Stimulated activated CD4-positive, alpha-beta T cell treated with anti-CD3 and anti-CD28 coated beads, Interleukin-15, amount 100 ng/mL, for 48 hours (primary cell): Measurements from ENCODE around the gene PSMB11.

Experiments used
- DNase-seq, 2 donors: peaks; one replicate each; pipeline ENCODE4 v3.0.0-alpha.2; 2020; ENCODE audit warnings: low read depth in 2 of 2

The PSMB11 gene

DNA sequence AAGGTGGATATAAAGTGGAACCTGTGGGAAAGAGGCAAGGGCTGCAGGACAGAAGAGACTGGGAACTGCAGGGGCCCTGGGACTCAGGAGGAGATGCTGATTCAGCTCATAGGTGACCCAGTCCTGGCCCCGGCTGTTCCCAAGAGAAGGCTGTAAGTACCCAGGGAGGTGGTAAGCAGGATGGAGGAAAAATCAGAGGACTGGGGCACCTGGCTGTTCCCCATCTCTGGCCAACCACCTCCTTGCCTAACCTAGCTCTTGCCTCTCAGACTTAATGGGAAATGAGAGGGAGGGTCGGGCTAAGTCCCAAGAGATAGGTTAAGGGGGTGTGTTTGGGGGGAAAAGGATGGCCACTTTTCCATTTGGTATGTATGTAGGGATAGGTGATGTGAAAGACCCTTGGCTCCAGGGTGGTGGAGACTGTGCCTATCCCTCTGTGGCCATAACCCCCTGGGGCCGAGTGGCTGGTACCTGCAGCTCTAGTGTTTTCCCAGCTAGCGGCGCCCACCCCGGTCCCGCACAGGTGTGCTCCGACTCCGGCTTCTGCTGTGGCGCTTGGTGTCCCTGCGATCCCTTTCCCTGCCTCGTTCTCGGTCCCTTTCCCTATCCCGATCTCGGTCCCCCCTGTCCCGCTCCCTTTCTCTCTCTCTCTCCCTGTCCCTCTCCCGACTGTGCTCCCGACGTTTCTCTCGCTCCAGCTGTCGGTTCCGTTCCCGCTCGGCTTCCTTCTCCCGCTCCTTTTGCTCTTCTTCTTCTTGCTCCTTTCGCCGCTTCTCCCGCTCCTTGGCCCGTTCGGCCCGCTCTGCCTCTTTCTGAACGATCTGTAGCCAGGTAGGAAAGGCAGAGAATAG lies 16.9 kb downstream of the PSMB11 start:
- no peak for DNase-seq

DNA sequence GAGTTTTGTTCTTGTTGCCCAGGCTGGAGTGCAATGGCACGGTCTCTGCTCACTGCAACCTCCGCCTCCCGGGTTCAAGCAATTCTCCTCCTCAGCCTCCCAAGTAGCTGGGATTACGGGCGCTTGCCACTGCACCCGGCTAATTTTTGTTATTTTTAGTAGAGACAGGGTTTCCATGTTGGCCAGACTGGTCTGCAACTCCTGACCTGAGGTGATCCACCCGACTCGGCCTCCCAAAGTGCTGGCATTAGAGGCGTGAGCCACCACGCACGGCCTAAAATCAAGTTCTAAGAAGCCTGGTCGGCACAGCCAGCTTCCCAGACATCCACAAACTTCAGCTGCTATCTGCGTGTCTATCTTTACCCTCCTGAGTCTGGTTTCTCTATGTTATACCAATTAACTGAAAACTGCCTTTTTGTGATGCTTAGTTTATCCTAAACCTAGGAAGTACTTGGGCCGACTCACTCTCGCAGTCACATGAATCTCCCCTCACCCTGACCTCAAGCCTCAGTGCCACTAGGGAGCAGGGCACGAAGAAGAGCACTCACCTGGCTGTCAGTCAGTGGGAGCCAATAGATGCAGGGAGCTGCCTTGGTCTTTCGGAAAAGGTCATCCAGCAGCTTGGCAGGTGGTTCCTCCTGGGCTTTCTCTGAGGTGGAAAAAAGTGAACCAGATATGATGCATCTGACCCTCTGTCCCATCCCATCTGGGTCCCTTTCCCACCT lies 18.7 kb downstream of the PSMB11 start:
- DNase-seq = no peak

DNA sequence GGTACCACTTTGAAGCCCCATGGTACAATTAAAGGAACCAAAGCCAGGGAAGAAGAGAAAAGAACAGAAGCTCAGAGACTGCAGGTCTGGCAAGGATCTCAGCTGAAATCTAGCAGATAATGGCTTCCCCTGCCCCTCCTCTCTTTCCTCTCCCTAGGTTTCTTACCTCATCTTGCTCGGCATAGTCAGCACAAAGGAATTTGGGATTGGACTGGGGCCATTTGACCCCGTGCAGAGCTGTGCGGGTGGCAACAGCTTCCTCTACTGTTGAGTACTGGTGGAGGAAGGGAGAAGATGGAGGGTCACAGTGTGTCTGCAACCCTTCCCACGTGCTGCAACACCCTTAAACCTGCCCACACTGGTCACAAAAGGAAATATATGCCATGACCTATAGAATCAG lies 20.0 kb downstream of the PSMB11 start:
- DNase-seq = no peak

DNA sequence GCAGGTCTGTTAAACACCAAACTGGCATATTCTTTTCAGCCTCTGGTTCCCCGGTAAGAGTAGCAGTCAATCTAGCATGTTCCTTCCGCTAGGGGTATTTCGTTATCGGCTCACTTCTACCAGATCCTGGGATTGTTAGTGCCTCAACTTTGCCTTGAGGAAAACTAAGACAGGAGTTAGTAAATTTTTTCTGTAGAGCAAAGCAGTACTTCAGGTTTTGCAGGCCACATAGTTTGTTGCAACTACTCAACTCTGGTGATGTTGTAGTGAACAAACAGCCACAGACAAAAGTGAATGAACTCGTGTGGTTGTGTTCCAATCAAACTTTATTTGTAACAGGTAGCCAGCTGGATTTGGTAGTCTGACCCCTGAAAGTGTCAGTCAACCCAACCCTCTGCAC lies 21.6 kb downstream of the PSMB11 start:
- DNase-seq = no peak

DNA sequence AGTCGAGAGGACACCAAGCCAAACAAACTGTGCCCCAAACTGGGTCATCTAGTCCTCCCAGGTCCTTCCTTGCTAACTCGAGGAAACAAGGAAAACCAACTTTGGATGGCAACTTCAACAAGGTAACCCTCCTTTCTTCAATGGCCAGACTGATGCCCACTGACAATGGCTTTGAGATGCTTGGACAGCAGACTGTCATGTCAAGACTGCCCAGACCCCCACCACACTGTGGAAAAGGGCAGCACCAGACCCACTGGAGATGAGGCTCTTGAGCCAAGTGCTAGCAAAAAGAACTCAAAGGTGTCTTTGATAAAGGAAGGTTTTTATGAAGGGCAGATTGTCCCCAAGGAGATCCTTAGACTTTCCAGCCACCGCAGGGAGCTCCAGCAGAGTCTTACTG lies 24.4 kb downstream of the PSMB11 start:
- no peak for DNase-seq

DNA sequence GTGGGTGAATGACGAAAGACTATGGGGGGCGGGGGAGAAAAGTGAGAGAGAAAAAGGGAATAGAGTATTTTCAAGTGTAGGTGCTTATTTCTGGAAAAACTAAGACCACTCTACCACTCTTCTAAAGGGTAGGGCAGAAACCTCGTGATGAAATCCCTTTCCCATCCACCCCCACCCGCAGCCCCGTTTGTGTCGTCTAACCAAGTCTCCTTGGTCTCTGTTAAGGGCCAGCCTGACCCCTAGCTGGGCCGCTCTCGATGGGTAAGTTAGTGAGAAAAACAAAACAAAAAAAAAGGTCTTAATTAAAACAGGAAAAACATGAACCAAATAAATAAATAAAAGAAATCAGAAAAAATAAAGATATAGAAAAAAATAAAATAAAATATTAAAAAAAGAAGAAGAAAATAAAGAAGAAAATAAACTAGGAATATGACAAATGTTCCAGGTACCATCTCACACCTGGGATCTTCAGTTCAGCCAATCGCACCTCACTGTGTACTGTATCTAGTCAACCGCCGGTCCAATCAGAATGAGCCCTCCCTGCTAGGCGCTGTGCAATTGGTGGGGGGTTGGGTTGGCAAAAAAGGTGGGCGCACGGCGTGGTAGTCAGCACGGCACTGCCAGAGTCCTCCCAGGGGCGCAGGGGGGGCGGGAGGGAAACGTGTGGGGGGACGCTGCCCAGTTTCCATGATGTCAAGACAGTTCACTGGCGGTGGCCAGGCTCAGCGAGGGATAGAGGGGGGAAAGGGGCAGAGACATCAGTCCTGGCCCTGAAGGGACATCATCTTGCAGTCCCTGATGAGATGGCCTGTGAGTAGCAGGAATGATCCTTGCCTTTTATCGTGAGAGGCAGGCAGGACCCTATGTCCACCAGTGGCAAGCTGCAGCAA lies 25.1 kb downstream of the PSMB11 start:
- no peak for DNase-seq

DNA sequence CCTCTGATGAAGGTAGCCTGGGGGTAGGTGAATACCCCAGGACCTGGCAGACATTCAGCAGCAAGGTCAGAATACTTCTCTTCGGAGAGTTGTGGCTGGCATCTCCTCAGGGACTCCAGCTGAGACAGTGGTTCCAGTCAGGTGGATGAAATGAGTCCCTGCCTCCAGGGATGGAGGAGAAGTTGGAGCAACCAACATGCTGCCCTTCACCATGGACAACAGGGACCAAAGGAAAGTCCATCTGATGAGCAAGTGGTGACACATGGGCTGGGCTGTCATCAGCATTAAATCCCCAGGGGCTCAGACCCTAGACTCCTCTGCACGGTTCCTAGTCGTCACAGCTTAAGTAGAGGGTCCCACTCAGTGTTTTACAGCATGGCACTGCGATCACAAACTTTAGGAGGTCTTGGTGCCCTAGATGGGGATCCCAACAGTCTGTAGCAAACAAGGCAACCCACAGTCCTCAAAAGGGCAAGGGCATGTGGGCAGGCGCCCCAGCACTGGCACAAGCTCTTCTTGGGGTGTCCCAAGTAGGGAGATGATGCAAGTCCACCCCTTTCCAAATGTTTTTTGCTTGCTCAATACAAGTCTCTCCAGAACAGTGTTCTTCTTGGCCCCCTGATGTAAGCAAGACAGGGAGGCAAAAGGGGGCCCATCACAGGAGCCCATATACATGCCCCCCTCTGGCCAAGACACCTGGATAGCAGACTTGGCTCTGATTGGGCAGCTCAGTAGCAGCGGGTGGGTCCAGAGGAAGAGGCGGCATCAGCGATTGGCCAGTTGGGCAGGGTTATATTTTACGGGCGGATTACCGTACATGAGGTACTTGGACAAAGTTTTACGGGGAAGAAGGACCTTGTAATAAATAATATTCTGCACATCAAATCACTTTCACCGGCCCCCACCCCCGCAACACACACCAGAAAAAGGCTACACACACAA lies 26.1 kb downstream of the PSMB11 start:
- DNase-seq = no peak

DNA sequence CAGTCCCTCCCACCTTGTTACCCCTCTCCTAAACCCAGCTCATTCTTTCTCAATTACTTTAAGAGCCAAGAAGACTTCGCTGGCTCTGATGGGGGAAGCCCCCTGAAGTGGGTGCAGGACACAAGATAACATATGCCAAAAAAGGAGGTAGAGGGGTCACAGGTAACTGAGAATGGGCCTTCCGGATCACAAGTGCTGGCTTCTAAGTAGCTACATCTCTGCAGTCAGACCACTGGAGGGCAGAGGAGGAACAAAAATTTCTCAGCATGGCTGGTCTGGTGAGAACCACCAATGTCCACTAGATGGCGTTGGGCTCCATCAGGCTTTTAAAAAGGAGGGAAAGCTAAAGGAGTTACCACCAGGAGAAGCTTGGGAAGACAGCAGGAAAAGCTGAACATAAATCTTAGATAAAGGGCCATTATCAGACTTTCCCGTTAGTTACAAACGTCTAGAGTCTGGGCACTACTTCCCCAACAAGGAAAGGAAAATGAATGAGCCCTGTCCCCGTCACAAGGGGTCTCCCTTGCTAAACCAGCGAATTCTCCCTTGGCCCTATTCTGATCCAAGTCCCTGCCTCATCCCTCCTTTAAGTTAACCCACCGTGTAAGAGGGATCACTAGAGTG lies 26.9 kb downstream of the PSMB11 start:
- DNase-seq = peak; percentile 46 to 67

DNA sequence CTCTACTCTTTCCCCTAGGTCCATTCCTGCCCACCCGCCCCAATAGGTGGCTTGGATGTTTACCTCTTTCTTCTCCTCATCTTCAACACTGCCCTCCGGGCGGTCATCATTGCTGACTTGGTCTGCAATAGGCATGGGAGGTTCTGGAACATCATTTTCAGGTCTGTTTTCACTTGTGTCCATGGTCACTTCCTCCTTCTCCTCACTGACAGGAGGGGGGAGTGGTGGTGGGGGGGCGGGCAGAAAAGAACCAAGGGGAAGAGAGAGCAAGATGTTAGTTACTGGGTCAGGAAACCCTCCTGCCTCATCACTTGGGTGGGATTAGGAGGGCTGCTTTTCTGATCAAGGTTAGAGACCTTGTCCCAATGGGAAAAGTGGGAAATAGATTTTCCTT lies 27.4 kb downstream of the PSMB11 start:
- no peak for DNase-seq

DNA sequence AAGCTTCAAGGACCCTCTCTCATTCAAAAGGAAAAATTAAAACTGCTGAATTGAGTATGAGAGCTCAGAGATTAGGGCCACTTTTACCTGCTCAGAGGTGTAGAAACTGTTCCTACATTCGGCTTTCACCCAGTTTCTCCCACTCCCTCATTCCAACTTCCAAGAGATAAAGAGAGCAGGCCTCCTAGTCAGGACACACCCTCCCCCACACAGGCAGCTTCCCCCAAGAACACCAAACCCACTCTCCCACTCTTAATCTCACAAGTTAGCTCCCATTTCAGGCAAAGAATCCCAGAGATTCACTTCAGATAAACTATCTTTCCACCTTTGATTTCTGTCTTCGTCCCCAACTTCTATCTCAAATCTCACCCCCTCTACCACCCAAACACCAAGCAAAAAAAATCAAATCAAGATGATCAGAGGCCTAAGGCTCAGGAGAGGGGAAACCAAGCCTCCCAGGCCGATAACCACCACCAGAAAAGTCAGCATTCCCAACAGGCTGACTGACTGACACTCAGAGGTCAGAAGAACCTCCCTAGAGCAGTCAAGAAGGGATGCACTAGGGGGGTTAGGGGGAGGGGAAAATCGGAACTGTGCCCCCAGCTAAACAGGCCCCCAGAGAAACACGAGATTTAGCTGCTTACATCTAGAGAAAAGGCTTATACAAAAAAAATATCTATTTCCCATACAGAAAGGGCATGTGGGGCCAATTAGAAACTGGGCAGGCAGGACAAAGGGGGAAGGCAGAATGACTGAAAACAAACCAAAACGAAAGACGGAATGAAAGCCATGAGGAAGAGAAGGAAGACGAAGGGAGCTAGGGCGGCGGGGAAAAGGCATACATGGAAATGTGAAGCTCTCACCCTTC lies 28.5 kb downstream of the PSMB11 start:
- DNase-seq = no peak

DNA sequence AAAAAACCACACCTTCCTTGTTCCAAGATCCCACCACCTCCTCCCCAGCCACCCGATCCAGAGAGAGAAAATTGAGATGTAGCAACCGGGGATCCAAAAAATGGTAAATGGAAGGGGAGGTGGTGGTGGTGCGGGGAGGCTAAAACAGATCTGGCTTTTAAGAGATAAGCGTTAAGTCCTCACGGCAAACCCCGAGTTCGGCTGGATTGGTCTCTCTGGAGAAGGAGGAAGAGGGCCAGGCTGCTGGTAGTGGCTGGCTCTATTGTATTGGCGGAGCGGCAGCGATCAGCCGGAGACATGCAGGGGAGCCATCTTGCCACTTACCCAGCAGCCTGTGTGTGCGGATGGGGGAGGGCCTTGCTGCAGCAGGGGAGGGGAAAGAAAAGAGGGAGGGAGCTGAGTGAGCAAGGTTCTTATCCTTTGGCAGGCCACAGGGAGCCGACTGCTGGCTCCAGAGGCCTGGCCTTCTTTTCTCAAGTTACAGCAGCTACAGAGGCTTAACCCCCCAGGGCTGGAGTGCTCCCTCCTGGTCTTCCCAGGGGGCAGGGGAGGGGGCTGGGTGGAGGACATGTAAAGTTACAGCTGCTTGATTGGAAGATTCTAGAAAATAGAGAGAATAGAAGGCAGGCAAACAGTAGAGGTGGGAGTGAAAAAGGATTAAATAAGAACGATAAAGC lies 29.4 kb downstream of the PSMB11 start:
- peak; percentile 73 to 76 for DNase-seq

DNA sequence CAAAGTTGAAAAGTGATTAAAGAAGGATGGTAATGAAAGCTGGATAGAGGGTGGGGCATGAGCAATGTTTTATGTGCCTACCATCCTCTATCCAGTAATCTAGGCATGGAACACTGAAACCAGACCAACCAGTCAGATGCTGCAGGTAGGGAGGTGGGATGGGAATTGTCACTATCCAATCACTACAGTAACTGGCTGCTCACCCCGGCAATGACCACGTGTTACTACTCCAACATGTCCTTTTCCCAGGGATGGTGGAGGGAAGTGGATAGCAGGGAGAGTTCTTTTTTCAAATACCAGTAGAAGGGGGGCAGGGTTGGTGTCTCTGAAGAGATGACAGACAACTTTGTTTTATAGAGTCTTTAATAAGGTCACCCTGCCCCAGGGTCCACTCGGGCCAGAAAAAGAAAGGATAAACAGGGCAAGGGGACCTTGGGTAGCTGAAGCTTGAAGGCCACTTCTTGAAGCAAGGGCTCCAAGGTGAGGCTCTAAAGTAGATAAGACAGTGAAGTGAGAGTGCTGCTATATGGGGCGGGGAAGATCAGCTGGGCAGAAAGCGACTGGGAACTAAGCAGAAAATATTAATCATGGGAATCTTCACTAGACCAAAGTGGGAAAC lies 30.0 kb downstream of the PSMB11 start:
- DNase-seq = no peak

DNA sequence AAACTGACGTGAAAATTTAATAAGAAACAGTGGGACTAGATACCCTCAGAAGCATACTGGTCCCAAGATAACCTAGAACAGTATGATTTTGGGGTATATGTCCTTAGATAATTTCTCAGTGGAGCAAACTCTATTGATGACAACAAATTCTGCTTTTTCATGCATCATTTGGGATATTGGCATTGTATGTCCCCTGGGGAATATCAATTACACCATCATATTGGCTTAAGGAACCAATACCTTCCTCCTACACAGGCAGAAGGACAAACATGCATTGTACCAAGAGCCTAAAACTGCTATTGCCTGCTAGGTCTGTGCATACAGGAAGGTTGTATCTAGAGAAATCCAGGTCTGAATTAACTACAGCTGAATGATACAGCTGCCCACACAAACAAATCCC lies 32.9 kb downstream of the PSMB11 start:
- no peak for DNase-seq

DNA sequence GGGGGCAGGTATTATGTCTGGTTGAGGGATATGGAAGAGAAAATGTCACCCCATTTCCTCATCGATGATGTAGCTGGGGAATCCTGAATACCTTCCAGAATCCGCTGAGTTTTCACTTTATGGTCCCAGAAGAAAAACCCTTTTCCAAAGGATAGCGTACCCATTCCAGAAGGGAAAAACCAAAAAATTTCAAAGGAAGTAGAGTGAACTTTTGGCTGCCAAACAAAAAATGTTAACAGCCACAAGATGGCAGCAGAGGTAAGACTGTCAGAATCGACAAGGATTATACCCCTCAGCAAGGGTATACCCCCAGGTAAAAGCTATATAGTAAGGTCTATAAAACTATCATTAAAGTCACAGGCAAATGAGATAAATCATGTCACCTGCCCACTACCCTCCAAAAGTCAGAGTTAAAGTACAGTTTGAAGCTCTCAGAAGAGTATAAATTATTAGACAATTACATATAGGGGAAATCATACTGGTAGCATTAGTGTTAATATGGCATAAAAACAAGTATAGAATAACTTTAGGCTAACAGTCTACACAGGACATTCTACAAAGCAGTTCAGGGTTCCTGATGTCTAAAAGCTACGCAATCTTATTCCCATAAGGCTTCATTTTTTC lies 34.9 kb downstream of the PSMB11 start:
- no peak for DNase-seq

DNA sequence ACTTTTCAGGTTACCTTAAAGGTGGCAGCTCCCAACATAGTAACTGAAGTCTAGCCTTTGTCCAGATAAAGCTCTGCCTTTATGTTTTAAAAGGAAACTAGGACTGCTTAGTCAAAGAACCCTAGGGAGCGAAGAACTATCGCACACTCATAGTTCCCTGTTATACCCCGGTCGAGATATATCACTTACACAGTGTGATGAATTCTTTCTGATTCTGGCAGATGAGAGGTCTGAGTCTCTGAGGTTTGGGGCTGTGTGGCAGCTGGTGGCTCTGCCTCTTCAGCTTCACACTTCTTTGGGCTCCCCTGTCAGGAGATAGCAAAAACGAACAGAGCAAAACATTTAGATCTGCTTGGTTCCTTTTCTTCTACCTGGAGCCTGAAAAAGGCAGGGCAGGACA lies 36.0 kb downstream of the PSMB11 start:
- DNase-seq = no peak

DNA sequence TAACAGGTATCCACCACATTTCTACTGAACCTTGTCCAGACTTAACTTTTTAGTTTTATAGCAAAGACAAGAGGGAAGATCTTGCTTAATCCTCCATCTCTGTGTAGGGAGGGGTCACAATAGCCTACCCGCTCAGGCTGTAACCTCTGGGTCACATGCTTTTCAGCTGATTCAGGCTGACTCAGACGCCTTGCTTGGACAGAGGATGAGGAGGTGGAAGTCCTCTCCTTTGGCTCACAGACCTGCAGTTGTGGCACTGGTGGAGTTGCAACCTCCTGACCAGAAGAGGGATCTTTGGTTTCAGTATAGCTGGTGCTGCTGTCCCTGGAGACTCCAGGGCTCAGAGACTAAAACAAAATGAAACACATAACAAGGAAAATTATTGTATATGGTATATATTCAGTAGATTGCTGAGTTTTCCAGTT lies 36.7 kb downstream of the PSMB11 start:
- DNase-seq = no peak

DNA sequence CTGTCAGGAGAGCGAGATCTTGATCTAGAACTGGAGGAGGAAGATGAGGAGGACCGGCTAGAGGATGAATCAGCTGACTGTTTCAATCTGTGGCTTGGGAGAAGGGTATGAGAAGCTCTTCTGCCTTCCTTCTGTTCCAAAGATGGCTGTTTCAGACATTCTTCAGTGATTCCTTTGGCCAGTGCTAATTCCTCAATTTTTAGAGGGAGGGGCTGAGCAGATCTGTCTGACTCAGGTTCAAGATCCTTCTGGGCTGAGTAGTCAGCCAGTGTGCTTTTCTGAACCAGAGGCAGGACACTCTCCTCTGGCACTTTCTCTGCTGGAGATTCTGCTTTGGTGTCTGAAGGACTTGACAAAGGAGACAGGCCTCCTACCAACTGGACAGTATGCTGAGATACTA lies 37.7 kb downstream of the PSMB11 start:
- DNase-seq = no peak

DNA sequence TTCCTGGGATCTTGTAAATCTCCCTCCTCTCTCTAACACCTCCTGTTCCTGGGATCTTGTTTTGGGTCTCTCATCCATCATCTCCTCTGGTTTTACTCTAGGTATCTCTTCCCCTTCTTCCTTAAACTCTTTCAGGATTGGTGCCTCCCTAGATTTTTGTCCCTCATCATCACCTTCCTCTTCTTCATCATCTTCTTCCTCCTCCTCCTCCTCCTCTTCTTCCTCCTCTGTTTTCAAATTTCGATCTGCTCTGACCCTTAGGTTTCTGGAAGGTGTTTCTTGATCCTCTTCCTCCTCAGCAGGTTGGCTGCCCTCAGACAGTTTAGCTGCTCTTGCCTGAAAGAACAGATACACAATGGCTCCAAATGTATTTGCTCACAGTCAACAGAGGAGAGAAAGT lies 38.5 kb downstream of the PSMB11 start:
- no peak for DNase-seq
